Heart left ventricle (tissue), 16 donors: ENCODE measurements around the gene MROH2B. TPM values are rescaled to one million over a fixed set of nuclear protein-coding genes. Genes with fewer than 3 reads are reported as not detected.
"Not testable (repeated sequence)": the region's sequence is repeated elsewhere in the genome, so short reads cannot be mapped to it uniquely, and the experiment has no call there.

Experiments
- ATAC-seq, 4 donors: fragments of 200-7000 bp; cut with Tn5 transposase; one replicate each; pipeline ENCODE4 v1.9.1; 2020 to 2022; ENCODE audit warnings: moderate library complexity in 4 of 4, mild to moderate bottlenecking in 3 of 4, moderate number of reproducible peaks in 1 of 4
- DNase-seq, 5 donors: peaks; one replicate each; pipeline ENCODE4 v3.0.0-alpha.2; 2020
- H3K27ac ChIP-seq, 12 donors: fragments of 200-600 bp; sonication (generic) in 4 of 12; one replicate each; pipeline versions ENCODE4 v1.5.0 to v1.8.0; 2016 to 2022; ENCODE audit warnings: mild to moderate bottlenecking in 2 of 12
- H3K27me3 ChIP-seq, 9 donors: fragments of 200-600 bp; sonication (generic) in 2 of 9; one replicate each; pipeline versions ENCODE4 v1.5.1 to v1.8.0; 2016 to 2022; ENCODE audit warnings: mild to moderate bottlenecking in 3 of 9
- H3K36me3 ChIP-seq, 9 donors: fragments of 200-600 bp; sonication (generic) in 2 of 9; one replicate each; pipeline versions ENCODE4 v1.5.0 to v1.8.0; 2018 to 2022; ENCODE audit warnings: mild to moderate bottlenecking in 2 of 9
- H3K4me1 ChIP-seq, 12 donors: fragments of 200-600 bp; sonication (generic) in 4 of 12; one replicate each; pipeline versions ENCODE4 v1.5.0 to v1.8.0; 2016 to 2022; ENCODE audit warnings: mild to moderate bottlenecking in 3 of 12
- H3K4me3 ChIP-seq, 12 donors: fragments of 200-600 bp; sonication (generic) in 4 of 12; one replicate each; pipeline versions ENCODE4 v1.5.0 to v1.8.0; 2017 to 2022; ENCODE audit warnings: mild to moderate bottlenecking in 9 of 12, moderate library complexity in 4 of 12
- H3K9me3 ChIP-seq, 12 donors: fragments of 200-600 bp; sonication (generic) in 4 of 12; one replicate each; pipeline versions ENCODE4 v1.5.0 to v1.8.0; 2016 to 2022; ENCODE audit warnings: mild to moderate bottlenecking in 1 of 12
- POLR2A ChIP-seq, 2 donors: fragments of 450-650 bp; IDR thresholded peaks; one replicate each; pipeline ENCODE4 v1.6.1; 2017; ENCODE audit warnings: antibody characterized with exemption in 2 of 2, mild to moderate bottlenecking in 2 of 2, moderate library complexity in 2 of 2
- WGBS, 4 donors: extraction: QIAGEN DNeasy Blood & Tissue Kit in 2 of 4; methylation state at CpG; one replicate each; pipeline versions ENCODE4 v1.1.5 to v1.1.7; 2013 to 2018; 5-methylcytosine and 5-hydroxymethylcytosine counted together
- intact Hi-C, 10 donors: fragments of 100-400 bp; cut with DNase I; formaldehyde crosslinking; loops; one replicate each; pipeline versions ENCODE4 v1.11.1 to v1.14.2; 2022
- polyA plus RNA-seq, 2 donors: library from polyadenylated mRNA; stranded (reverse); fragments of 200-250 nt; gene quantifications; one replicate each; pipeline ENCODE4 v1.2.3, GENCODE V29; 2013
- total RNA-seq, 9 donors: library from RNA; depleted of rRNA in 2 of 9; stranded (reverse); fragments of >200 nt in 2 of 9; fragmentation: NEBNext Ultra II Directional in 3 of 9; extraction: Animal tissue kit (Norgen Biotek cat#: 25700) in 3 of 9; gene quantifications; one replicate each; pipeline versions ENCODE4 v1.1.0 to v1.2.4, GENCODE V29; 2016 to 2023
- TF ChIP-seq, protein P1 (sequence below), 12 donors: fragments of 200-600 bp; sonication (generic) in 4 of 12; IDR thresholded peaks; one replicate each; pipeline versions ENCODE4 v1.5.0 to v1.8.0; 2018 to 2022; ENCODE audit warnings: antibody characterized with exemption in 12 of 12, mild to moderate bottlenecking in 5 of 12
- donor health status: ischemic (EF 13 %, LVEDD 7.1; RV severe dilation, severe dysfunction).
- donor health status: healthy with polysubstance abuse.
- donor health status: DM: no; HTN: yes; CAD: no.
- donor health status: DM: no; HTN: no; CAD: no.
- donor health status: ischemic (EF 25% LVEDD 6.9; RV normal size, moderate dysfunction).
- donor health status: ischemic (EF 25% LVEDD 5.7; RV mildly dilated, moderate dysfunction).
- donor health status: healthy.
- donor health status: DM: yes; HTN: yes; CAD: no.
- donor health status: ischemic (EF 35%, LVEDD 5.7; RV mildly dilated, moderate dysfunction).
- donor health status: nonischemic (EF 11% LVEDD 7.7; RV severe dilation, severe dysfunction).
- donor health status: DM: yes; HTN: yes; CAD: no.
- donor health status: PGD.
- donor health status: ischemic (EF 29% LVEDD 5.4; RV normal size, mild dysfunction).
- donor health status: nonischemic (EF 23%, LVEDD 6.1; RV moderate dilation, normal function).

The MROH2B gene
- total and polyA plus RNA-seq, 11 donors = not detected

DNA sequence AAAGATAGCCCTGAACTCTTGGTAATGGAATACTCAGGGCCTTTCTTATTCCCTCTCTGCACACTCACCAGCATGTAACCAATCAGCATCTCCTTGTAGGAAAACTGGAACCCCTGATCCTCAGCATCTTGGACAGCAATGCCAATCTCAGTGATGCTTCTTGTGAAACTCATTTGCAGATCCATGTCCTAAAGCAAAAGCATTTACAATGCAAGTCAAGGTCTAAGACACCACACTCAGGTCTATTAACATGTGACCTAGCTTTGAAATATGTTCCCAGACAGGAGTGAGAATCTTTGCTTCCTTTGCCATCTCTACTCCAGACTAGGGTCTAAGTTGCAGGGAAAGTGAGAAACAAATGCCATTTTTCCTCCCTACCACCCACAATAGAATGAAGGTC is 38.2 kb downstream of the MROH2B start:
- ATAC-seq = no peak
- Histone ChIP-seq H3K4me3 (no peak overlapping the region), H3K4me1 (no peaks in the 10 kb centered on the region), H3K36me3 (no peaks in the 10 kb centered on the region), H3K9me3 (peaks cover 0 to 32% (median 4%) of the 10 kb centered on the region in 12 donors), H3K27ac (no peak overlapping the region), H3K27me3 (no peaks in the 10 kb centered on the region)
- DNase-seq = no peak
- intact Hi-C loops = no loop called here
- TF ChIP-seq, protein P1, sequence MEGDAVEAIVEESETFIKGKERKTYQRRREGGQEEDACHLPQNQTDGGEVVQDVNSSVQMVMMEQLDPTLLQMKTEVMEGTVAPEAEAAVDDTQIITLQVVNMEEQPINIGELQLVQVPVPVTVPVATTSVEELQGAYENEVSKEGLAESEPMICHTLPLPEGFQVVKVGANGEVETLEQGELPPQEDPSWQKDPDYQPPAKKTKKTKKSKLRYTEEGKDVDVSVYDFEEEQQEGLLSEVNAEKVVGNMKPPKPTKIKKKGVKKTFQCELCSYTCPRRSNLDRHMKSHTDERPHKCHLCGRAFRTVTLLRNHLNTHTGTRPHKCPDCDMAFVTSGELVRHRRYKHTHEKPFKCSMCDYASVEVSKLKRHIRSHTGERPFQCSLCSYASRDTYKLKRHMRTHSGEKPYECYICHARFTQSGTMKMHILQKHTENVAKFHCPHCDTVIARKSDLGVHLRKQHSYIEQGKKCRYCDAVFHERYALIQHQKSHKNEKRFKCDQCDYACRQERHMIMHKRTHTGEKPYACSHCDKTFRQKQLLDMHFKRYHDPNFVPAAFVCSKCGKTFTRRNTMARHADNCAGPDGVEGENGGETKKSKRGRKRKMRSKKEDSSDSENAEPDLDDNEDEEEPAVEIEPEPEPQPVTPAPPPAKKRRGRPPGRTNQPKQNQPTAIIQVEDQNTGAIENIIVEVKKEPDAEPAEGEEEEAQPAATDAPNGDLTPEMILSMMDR (IDR thresholded peaks at IDR 0.05) = no peak
- no peak for TF ChIP-seq POLR2A (IDR thresholded peaks at IDR 0.05)

DNA sequence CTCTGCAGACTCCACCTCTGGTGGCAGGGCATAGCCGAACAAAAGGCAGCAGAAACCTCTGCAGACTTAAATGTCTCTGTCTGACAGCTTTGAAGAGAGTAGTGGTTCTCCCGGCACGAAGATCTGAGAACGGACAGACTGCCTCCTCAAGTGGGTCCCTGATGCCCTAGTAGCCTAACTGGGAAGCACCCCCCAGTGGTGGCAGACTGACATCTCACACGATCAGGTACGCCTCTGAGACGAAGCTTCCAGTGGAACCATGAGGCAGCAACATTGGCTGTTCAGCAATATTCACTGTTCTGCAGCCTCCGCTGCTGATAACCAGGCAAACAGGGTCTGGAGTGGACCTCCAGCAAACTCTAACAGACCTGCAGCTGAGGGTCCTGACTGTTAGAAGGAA is 48.5 kb downstream of the MROH2B start:
- intact Hi-C loops, DNase-seq, H3K4me1 ChIP-seq, H3K4me3 ChIP-seq, H3K27ac ChIP-seq, H3K27me3 ChIP-seq, ATAC-seq, H3K36me3 ChIP-seq: not testable (repeated sequence)
- WGBS, 4 donors = 96 to 98% (median 96%) methylated on average over 8 of the region's 8 CpGs
- H3K9me3 ChIP-seq = peaks cover 0 to 33% (median 2%) of the 10 kb centered on the region in 12 donors

- Histone ChIP-seq H3K4me3 (no peak overlapping the region), H3K4me1 (no peaks in the 10 kb centered on the region), H3K27ac (no peak overlapping the region), H3K36me3 (no peaks in the 10 kb centered on the region), H3K9me3 (no peaks in the 10 kb centered on the region), H3K27me3 (no peaks in the 10 kb centered on the region)
- ATAC-seq (no peak), DNase-seq (no peak)
- intact Hi-C loops = no loop called here
- WGBS, 4 donors = 69 to 74% (median 72%) methylated on average over 4 of the region's 4 CpGs
- no peak for TF ChIP-seq POLR2A (IDR thresholded peaks at IDR 0.05)
- TF ChIP-seq, protein P1 (IDR thresholded peaks at IDR 0.05) = no peak
These were observed 58.8 kb downstream of the MROH2B start for GRCh38 chr5:41012318-41012717.

- Histone ChIP-seq H3K27ac (no peak overlapping the region), H3K9me3 (no peaks in the 10 kb centered on the region), H3K36me3 (no peaks in the 10 kb centered on the region), H3K4me1 (no peaks in the 10 kb centered on the region), H3K4me3 (no peak overlapping the region), H3K27me3 (no peaks in the 10 kb centered on the region)
- no peak for ATAC-seq
- TF ChIP-seq, protein P1 (IDR thresholded peaks at IDR 0.05) = no peak
- no peak for TF ChIP-seq POLR2A (IDR thresholded peaks at IDR 0.05)
- no peak for DNase-seq
- intact Hi-C loops = no loop called here
- WGBS, 4 donors = 88 to 97% (median 96%) methylated on average over 6 of the region's 6 CpGs
These were observed 60.6 kb downstream of the MROH2B start for GRCh38 chr5:41010572-41010971.

GRCh38 chr5:41009232-41009631 is 61.9 kb downstream of the MROH2B start:
- ATAC-seq = peak in 2 of 4 donors; percentile 74 to 78
- intact Hi-C loops = no loop called here
- WGBS, 4 donors = 64 to 75% (median 73%) methylated on average over 4 of the region's 4 CpGs
- Histone ChIP-seq H3K27ac (peak overlapping the region in 1 of 12 donors; percentile 20), H3K36me3 (no peaks in the 10 kb centered on the region), H3K4me1 (no peaks in the 10 kb centered on the region), H3K27me3 (no peaks in the 10 kb centered on the region), H3K9me3 (no peaks in the 10 kb centered on the region), H3K4me3 (no peak overlapping the region)
- peak in 2 of 5 donors; percentile 24 to 30 for DNase-seq
- TF ChIP-seq POLR2A (IDR thresholded peaks at IDR 0.05) = no peak
- TF ChIP-seq, protein P1 (IDR thresholded peaks at IDR 0.05) = no peak
